Effector memory CD4-positive, alpha-beta T cell (primary cell): ENCODE results near the gene KEAP1.
"Not testable (repeated sequence)": the region's sequence is repeated elsewhere in the genome, so short reads cannot be mapped to it uniquely, and the experiment has no call there.

Source experiments
- DNase-seq, 3 donors: peaks; one replicate each; pipeline ENCODE4 v3.0.0-alpha.2; 2020
- H3K27ac ChIP-seq: 2 replicates; pipeline ENCODE4 v1.7.0; 2013; ENCODE audit warnings: mild to moderate bottlenecking, low read length, moderate library complexity; ENCODE audit not compliant: insufficient read depth, poor library complexity, severe bottlenecking
- H3K27me3 ChIP-seq: replicated peaks from 2 replicates; pipeline ENCODE4 v1.7.0; 2013; ENCODE audit warnings: mild to moderate bottlenecking, low read length; ENCODE audit not compliant: insufficient read depth, control insufficient read depth, poor library complexity, severe bottlenecking
- H3K36me3 ChIP-seq: 2 replicates; pipeline ENCODE4 v1.7.0; 2013; ENCODE audit warnings: mild to moderate bottlenecking, low read length, moderate library complexity; ENCODE audit not compliant: control insufficient read depth, insufficient read depth
- H3K4me1 ChIP-seq: 2 replicates; pipeline ENCODE4 v1.7.0; 2013; ENCODE audit warnings: low read length, mild to moderate bottlenecking; ENCODE audit not compliant: control insufficient read depth, insufficient read depth, poor library complexity, severe bottlenecking
- H3K4me3 ChIP-seq: 2 replicates; pipeline ENCODE4 v1.7.0; 2013; ENCODE audit warnings: low read length, low read depth, mild to moderate bottlenecking; ENCODE audit not compliant: insufficient read depth, poor library complexity, severe bottlenecking
- H3K9me3 ChIP-seq: 2 replicates; pipeline ENCODE4 v1.7.0; 2013; ENCODE audit warnings: mild to moderate bottlenecking, low read length, moderate library complexity; ENCODE audit not compliant: control insufficient read depth

The KEAP1 gene

GRCh38 chr19:10544242-10544752 lies 41.1 kb upstream of the KEAP1 start:
- H3K4me3 ChIP-seq, result peak overlapping the region; percentile 70
- peaks cover 15% of the 10 kb centered on the region for H3K4me1 ChIP-seq
- peaks cover 21% of the 10 kb centered on the region for H3K36me3 ChIP-seq
- H3K27ac ChIP-seq, result peak overlapping the region; percentile 80
- no peaks in the 10 kb centered on the region for H3K9me3 ChIP-seq
- no peaks in the 10 kb centered on the region for H3K27me3 ChIP-seq
- peak in 1 of 3 donors; percentile 16 for DNase-seq

GRCh38 chr19:10543420-10544241 lies 40.5 kb upstream of the KEAP1 start, which contains the start of gene ATG4D:
TSS of gene ATG4D (plus strand) at chr19:10543904. CDS start at chr19:10544091, 187 bp downstream.
- Histone ChIP-seq H3K27ac (peak within 1 kb of the TSS; percentile 80), H3K9me3 (no peaks in the 10 kb centered on the region), H3K4me3 (peak within 1 kb of the TSS; percentile 70), H3K36me3 (peaks cover 15% of the 10 kb centered on the region), H3K27me3 (no peaks in the 10 kb centered on the region), H3K4me1 (peaks cover 15% of the 10 kb centered on the region)
- peak; percentile 75 to 78 (median 75) for DNase-seq

- H3K9me3 ChIP-seq, result no peaks in the 10 kb centered on the region
- DNase-seq, result no peak
- H3K4me3 ChIP-seq, result peak overlapping the region; percentile 70
- peaks cover 9% of the 10 kb centered on the region for H3K36me3 ChIP-seq
- H3K27ac ChIP-seq, result peak overlapping the region; percentile 80
- no peaks in the 10 kb centered on the region for H3K27me3 ChIP-seq
- H3K4me1 ChIP-seq, result peaks cover 15% of the 10 kb centered on the region
Observed at GRCh38 chr19:10543059-10543419, 39.9 kb upstream of the KEAP1 start.

DNA sequence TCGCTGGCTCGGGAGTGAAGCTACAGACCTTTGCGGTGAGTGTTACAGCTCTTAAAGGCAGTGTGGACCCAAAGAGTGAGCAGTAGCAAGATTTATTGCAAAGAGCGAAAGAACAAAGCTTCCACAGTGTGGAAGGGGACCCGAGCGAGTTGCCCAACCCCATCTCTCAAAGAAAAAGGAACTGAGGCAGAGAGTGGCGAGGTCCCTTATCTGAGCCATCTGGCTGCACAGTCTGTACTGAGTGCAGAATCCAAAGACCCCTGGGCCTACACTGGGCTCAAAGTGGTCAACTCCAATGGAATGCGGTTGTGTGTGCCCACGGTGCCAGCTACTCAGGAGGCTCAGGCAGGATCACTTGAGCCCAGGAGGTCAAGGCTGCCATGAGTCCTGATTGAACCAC lies 35.9 kb upstream of the KEAP1 start:
- not testable (repeated sequence) for DNase-seq

DNA sequence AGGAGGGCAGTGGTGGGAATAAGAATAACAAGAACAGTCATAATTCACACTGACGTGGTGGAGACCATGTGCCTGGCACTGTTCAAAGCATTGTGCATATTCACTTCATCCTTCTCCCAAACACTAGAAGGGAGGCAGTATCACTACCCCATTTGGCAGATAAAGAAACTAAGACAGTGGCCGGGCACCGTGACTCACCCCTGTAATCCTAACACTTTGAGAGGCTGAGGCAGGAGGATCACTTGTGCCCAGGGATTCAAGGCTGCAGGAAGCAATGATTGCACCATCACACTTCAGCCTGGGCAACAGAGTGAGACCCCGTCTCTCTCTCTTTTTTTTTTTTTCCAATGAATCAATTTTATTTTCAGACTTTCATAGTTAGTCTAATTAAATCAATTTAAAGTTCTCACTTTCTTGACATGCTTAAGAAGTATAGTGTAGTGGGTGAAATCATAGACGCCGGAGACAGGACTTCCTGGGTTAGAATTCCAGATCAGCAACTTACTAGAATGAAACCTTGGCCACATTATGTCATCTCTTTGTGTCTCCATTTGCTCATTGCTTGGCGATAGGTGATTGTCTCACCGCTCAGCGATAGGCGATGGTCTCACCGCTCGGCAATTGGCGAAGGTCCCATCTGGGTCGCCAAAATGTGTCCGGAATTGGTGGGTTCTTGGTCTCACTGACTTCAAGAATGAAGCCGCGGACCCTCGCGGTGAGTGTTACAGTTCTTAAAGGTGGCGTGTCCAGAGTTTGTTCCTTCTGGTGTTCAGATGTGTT lies 35.2 kb upstream of the KEAP1 start:
- Histone ChIP-seq H3K9me3 (no peaks in the 10 kb centered on the region), H3K4me1 (peaks cover 4% of the 10 kb centered on the region), H3K27ac (no peak overlapping the region), H3K36me3 (no peaks in the 10 kb centered on the region), H3K27me3 (no peaks in the 10 kb centered on the region), H3K4me3 (no peak overlapping the region)
- no peak for DNase-seq

More for the DNA sequence above, 35.9 kb upstream of the KEAP1 start:
- not testable (repeated sequence) for H3K9me3 ChIP-seq, H3K4me3 ChIP-seq, H3K27me3 ChIP-seq, H3K27ac ChIP-seq, H3K36me3 ChIP-seq, H3K4me1 ChIP-seq

GRCh38 chr19:10537668-10538067 lies 34.5 kb upstream of the KEAP1 start:
- H3K4me1 ChIP-seq, result no peaks in the 10 kb centered on the region
- H3K36me3 ChIP-seq, result no peaks in the 10 kb centered on the region
- H3K27me3 ChIP-seq, result no peaks in the 10 kb centered on the region
- no peak overlapping the region for H3K4me3 ChIP-seq
- DNase-seq, result no peak
- no peaks in the 10 kb centered on the region for H3K9me3 ChIP-seq
- H3K27ac ChIP-seq, result no peak overlapping the region

GRCh38 chr19:10535613-10536012 lies 32.5 kb upstream of the KEAP1 start:
- Histone ChIP-seq H3K4me3 (no peak overlapping the region), H3K9me3 (no peaks in the 10 kb centered on the region), H3K36me3 (no peaks in the 10 kb centered on the region), H3K27ac (no peak overlapping the region), H3K4me1 (no peaks in the 10 kb centered on the region), H3K27me3 (no peaks in the 10 kb centered on the region)
- no peak for DNase-seq

DNA sequence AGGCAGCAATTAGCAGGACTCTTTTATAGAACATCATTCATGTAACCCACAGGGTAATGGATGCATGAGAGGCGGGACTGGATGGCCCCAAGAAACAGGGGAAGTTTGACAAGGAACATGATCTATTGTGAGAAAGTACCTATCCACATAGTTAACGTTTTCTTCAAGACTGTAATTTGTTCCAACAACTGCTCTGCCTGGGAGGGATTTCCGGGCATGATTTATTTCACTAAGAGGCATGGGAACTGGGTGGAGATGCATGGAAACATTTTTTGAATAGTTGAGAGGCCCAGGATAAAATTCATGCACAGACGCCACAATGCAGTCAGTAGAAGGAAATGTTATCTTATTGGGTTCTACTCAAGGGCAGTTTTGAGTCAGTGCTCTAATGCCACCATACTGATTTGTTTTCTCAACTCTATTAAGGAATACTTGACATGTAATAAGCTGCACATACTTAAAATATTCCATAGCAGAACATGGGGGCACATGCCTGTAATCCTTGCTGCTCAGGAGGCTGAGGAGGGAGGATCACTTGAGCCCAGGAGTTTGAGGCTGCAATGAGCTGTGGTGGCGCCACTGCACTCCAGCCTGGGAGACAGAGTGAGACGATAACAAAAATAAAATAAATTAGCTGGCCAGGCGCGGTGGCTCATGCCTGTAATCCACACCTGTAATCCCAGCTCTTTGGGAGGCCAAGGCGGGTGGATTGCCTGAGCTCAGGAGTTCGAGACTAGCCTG lies 30.7 kb upstream of the KEAP1 start:
- Histone ChIP-seq H3K36me3 (no peaks in the 10 kb centered on the region), H3K4me3 (no peak overlapping the region), H3K9me3 (no peaks in the 10 kb centered on the region), H3K27me3 (no peaks in the 10 kb centered on the region), H3K4me1 (no peaks in the 10 kb centered on the region), H3K27ac (no peak overlapping the region)
- no peak for DNase-seq

DNA sequence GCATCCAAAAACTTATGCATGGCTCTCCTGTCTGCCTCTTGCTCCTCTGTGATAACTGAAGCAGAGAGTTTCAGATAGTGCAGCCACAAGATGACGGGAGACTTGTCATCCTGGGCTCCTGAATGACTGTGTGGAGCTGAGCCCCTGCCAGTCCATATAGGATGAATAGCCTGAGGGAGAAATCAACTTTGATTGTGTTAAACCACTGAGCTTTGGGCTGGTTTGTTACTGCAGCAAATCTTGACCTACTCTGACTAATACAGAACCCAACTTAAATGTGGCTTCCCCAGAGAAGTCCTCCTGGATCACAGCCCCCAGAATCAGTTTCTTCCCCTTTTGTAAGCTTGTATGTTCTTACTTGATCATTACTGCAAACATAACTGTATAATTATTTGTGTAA lies 29.3 kb upstream of the KEAP1 start:
- Histone ChIP-seq H3K4me3 (no peak overlapping the region), H3K4me1 (no peaks in the 10 kb centered on the region), H3K36me3 (no peaks in the 10 kb centered on the region), H3K9me3 (no peaks in the 10 kb centered on the region), H3K27me3 (no peaks in the 10 kb centered on the region), H3K27ac (no peak overlapping the region)
- DNase-seq, result no peak
